K562 (cell line): Measurements from ENCODE around the gene ANXA4. TPM values are rescaled to one million over a fixed set of nuclear protein-coding genes. Genes with fewer than 3 reads are reported as not detected.

ENCODE experiments used
- ADNP ChIP-seq: fragments of 200-800 bp; sonication (Bioruptor generic); IDR thresholded peaks from 2 replicates; pipeline ENCODE4 v1.6.1; 2016; ENCODE audit warnings: missing genetic modification characterization, missing compliant biosample characterization
- BMI1 ChIP-seq: fragments of 150-350 bp; IDR thresholded peaks from 2 replicates; pipeline ENCODE4 v1.6.1; 2014; ENCODE audit warnings: low read length
- CTBP1 ChIP-seq: fragments of 450-650 bp; IDR thresholded peaks from 2 replicates; pipeline ENCODE4 v1.6.1; 2016; ENCODE audit warnings: borderline replicate concordance
- EP400 ChIP-seq: fragments of 450-650 bp; IDR thresholded peaks from 2 replicates; pipeline ENCODE4 v1.6.1; 2017; ENCODE audit warnings: antibody characterized with exemption, mild to moderate bottlenecking, moderate library complexity
- FOXK2 ChIP-seq, 2 experiments: fragments of 450-650 bp; IDR thresholded peaks in 1 of 2; conservative IDR thresholded peaks in 1 of 2; 2 replicates each; pipeline ENCODE4 v1.6.1; 2016; ENCODE audit warnings: low read depth in 2 of 2, mild to moderate bottlenecking in 1 of 2
- HMG20A ChIP-seq: fragments of 450-650 bp; formaldehyde crosslinking; conservative IDR thresholded peaks from 2 replicates; pipeline ENCODE4 v1.4.0; 2020; ENCODE audit warnings: mild to moderate bottlenecking, mixed read lengths
- KLF10 ChIP-seq: fragments of 250-450 bp; sonication (Bioruptor Pico); IDR thresholded peaks from 2 replicates; pipeline ENCODE4 v1.6.1; 2021; ENCODE audit warnings: matching md5 sums
- MEF2A ChIP-seq: IDR thresholded peaks from 2 replicates; pipeline ENCODE4 v1.6.1; 2011; ENCODE audit warnings: low read depth, mild to moderate bottlenecking, low read length, moderate library complexity; ENCODE audit not compliant: control insufficient read depth
- MNT ChIP-seq, 2 experiments: fragments of 450-650 bp; conservative IDR thresholded peaks; 2 replicates each; pipeline ENCODE4 v1.6.1; 2017; ENCODE audit warnings: mild to moderate bottlenecking in 2 of 2, moderate library complexity in 2 of 2
- NCOA1 ChIP-seq: fragments of 450-650 bp; IDR thresholded peaks from 2 replicates; pipeline ENCODE4 v1.6.1; 2016; ENCODE audit warnings: low read depth
- NR4A1 ChIP-seq, 2 experiments: fragments of 250-450 bp in 1 of 2; fragments of 450-650 bp in 1 of 2; sonication (Bioruptor Pico) in 1 of 2; IDR thresholded peaks; 2 replicates each; pipeline versions ENCODE4 v1.4.0 to v1.6.1; 2016 to 2020; ENCODE audit warnings: mild to moderate bottlenecking in 2 of 2, missing compliant biosample characterization in 1 of 2, missing genetic modification characterization in 1 of 2, moderate library complexity in 1 of 2
- PREB ChIP-seq: sonication (generic); formaldehyde crosslinking; IDR thresholded peaks from 2 replicates; pipeline ENCODE4 v1.8.1; 2023; ENCODE audit warnings: mild to moderate bottlenecking, missing genetic modification reagents
- RFX7 ChIP-seq: fragments of 250-450 bp; sonication (Bioruptor Pico); IDR thresholded peaks from 2 replicates; pipeline ENCODE4 v1.5.1; 2021; ENCODE audit warnings: mild to moderate bottlenecking
- SFPQ ChIP-seq: fragments of 200-400 bp; formaldehyde crosslinking; IDR thresholded peaks from 2 replicates; pipeline ENCODE4 v1.6.1; 2017; ENCODE audit warnings: mild to moderate bottlenecking, low read depth, low read length, moderate library complexity
- SOX6 ChIP-seq: fragments of 450-650 bp; IDR thresholded peaks from 2 replicates; pipeline ENCODE4 v1.6.1; 2014; ENCODE audit warnings: mild to moderate bottlenecking
- SRSF1 ChIP-seq: fragments of 200-400 bp; formaldehyde crosslinking; IDR thresholded peaks from 2 replicates; pipeline ENCODE4 v1.6.1; 2017; ENCODE audit warnings: mild to moderate bottlenecking, low read depth, low read length, moderate library complexity
- STAG1 ChIP-seq: sonication (generic); formaldehyde crosslinking; IDR thresholded peaks from 2 replicates; pipeline ENCODE4 v1.5.0; 2020; ENCODE audit warnings: missing genetic modification reagents, borderline replicate concordance
- ZNF140 ChIP-seq: fragments of 250-450 bp; sonication (Bioruptor Pico); IDR thresholded peaks from 2 replicates; pipeline ENCODE4 v1.8.0; 2021; ENCODE audit warnings: moderate library complexity, mild to moderate bottlenecking, inconsistent platforms
- ZNF3 ChIP-seq: fragments of 250-450 bp; sonication (Bioruptor Pico); IDR thresholded peaks from 2 replicates; pipeline ENCODE4 v1.5.0; 2021; ENCODE audit warnings: mild to moderate bottlenecking, moderate library complexity
- ZNF518B ChIP-seq: fragments of 250-450 bp; sonication (Bioruptor Pico); IDR thresholded peaks from 2 replicates; pipeline ENCODE4 v1.5.0; 2021; ENCODE audit warnings: mild to moderate bottlenecking, moderate library complexity
- ZNF785 ChIP-seq: fragments of 250-450 bp; sonication (Bioruptor Pico); IDR thresholded peaks from 2 replicates; pipeline ENCODE4 v1.4.0; 2020; ENCODE audit warnings: mild to moderate bottlenecking
- polyA plus RNA-seq, 8 experiments: library from polyadenylated mRNA; depleted of rRNA in 4 of 8; stranded (reverse) in 5 of 8; unstranded in 3 of 8; fragments of >200 nt; fragmentation: Nextera tagmentation in 2 of 8; fragmentation: Illumina TruSeq in 1 of 8; extraction: Ambion mirVana in 2 of 8; extraction: Trizol in 1 of 8; gene quantifications; 2 replicates each; pipeline versions ENCODE4 v1.2.1 to v1.2.3, GENCODE V29; 2011 to 2014; ENCODE audit warnings: inconsistent platforms in 1 of 8, missing spikeins in 1 of 8
- total RNA-seq, 7 experiments: library from RNA; depleted of rRNA in 6 of 7; stranded (reverse); fragments of >200 nt in 6 of 7; fragmentation: Illumina TruSeq in 2 of 7; extraction: Trizol in 2 of 7; gene quantifications; 2 replicates each; pipeline versions ENCODE4 v1.2.1 to v1.2.3, GENCODE V29; 2011 to 2021; ENCODE audit warnings: low replicate concordance in 1 of 7

Gene ANXA4
- total and polyA plus RNA-seq, 9 of the 15 experiments (the other 6 are each of a cell fraction or from before 2014, with no cell fraction given), result 3.4 to 13.6 (median 11.6) TPM

DNA sequence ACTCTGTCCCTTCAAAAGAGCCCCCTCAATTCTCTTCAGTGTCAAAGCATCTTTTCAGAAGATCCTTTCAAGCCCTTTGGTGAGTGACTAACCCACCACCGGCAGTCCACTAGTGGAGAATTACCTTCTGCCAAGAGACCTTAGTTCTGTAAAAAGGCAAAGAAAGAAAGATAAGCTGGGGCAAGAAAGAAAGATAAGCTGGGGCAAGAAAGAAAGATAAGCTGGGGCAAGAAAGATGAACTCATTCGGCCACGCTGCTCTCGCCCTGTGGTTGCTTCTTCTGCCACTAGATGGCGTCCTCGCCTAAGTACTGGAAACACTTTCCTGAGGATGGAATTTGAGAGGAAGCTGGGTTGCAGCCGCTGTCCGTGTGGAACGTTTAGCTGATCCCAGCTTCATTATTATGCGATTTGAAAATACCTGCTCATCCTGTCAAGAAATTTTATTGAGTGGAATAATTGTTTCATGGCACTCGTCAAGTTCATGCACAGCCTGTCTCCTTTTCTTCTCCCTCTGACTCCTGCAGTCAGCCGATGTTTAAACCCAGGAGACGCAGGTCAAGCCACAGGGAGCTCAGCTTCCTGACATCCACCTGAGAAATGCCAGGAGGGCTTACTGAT lies 17.3 kb upstream of the ANXA4 start (continued):
- TF ChIP-seq BMI1 (no peak), MNT (conservative IDR thresholded peaks at IDR 0.05) (0 out of 4 replicates have a peak, but pooled peaks of 1 of the 2 experiments have one; percentile 34), PREB (CRISPR knock-in tag) (no peak; the same call in 1 of the 2 replicates), ZNF140 (no peak), SFPQ (no peak), CTBP1 (peak; percentile 91), ADNP (tag) (0 out of 2 replicates have a peak, but pooled peaks have one; percentile 19), ZNF3 (CRISPR knock-in tag) (no peak), FOXK2 (conservative IDR thresholded peaks at IDR 0.05 in 1 of 2, IDR thresholded peaks at IDR 0.05 in 1 of 2; ENCODE audit: low read depth in 2 of 2) (no peak), KLF10 (no peak), RFX7 (no peak), NR4A1 (CRISPR knock-in tag; IDR thresholded peaks at IDR 0.05) (no peak), NR4A1 (tag; IDR thresholded peaks at IDR 0.05) (no peak), NCOA1 (no peak), ZNF518B (CRISPR knock-in tag) (no peak), HMG20A (no peak), STAG1 (CRISPR knock-in tag) (peak; percentile 93), MEF2A (no peak), EP400 (peak; percentile 44; the same call in 1 of the 2 replicates), ZNF785 (CRISPR knock-in tag) (no peak), SRSF1 (no peak), SOX6 (peak; percentile 77; the same call in 1 of the 2 replicates)
